GM21390 (cell line): Measurements from ENCODE around the gene CDK11A.
A peak's percentile ranks its signal among the peaks of the same experiment; 100 is the strongest.
"Not testable (repeated sequence)": the region's sequence is repeated elsewhere in the genome, so short reads cannot be mapped to it uniquely, and the experiment has no call there.

Experiments
- ATAC-seq: cut with Tn5 transposase; IDR thresholded peaks from one replicate; pipeline ENCODE4 v1.9.1; 2021; ENCODE audit not compliant: unreplicated experiment

The CDK11A gene

DNA sequence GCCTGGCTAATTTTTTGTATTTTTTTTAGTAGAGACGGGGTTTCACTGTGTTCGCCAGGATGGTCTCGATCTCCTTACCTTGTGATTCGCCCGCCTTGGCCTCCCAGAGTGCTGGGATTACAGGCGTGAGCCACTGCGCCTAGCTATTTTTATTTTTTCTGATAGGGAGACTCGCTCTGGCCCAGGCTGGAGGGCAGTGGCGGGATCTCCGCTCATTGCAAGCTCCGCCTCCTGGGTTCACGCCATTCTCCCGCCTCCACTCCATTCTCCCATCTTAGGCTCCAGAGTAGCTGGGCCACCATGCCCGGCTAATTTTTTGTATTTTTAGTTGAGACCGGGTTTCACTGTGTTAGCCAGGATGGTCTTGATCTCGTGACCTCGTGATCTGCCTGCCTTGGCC lies 1.9 kb upstream of the CDK11A start:
- not testable (repeated sequence) for ATAC-seq

DNA sequence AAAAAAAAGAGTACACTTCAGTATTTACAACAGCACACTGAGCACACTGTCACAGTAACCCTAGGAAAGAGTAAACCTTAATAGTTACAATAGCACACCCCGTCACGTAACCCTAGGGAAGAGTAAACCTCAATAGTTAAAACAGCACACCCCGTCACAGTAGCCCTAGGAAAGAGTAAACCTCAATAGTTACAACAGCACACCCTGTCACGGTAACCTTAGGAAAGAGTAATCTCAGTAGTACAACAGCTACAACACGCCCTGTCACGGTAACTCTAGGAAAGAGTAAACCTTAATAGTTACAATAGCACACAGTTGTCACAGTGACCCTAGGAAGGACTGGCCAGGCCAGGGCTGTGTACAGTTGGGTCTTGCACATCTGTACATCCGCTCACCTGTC lies 3.0 kb downstream of the CDK11A start:
- no peak for ATAC-seq

DNA sequence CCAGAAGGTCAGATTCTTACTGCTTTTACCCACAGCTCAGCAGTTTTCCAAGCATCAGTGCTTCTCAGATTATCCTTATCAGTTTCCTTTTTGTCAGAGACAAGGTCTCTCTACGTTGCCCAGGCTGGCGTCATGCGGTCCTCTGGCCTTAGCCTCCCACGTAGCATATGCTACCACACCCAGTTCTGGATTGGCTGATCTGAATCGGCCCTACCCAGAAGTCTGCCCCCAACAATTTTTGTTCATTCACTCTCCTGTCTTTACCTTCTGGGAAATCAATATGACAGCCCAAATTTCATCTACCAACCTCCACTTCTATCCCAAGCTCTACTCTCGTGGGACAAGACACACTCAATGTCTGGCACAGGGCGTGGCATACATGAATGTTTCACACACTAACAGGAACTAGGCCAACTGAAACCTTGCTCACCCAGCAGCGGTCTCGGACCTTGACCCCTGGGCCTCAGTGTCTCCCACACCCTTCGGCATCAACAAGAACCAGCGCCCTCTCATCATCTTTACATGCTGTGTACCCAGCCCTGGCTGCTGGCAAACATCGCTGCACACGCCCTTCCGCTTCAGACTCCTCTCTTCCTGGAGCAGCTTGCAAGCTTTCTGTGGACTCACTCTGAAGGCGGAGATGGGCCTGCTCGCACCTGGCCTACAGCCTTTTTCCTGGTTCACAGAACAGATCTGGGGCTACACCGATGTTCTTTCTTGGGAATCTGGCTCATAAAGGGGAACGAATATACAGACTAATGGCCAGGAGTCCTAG lies 8.9 kb downstream of the CDK11A start:
- not testable (repeated sequence) for ATAC-seq

DNA sequence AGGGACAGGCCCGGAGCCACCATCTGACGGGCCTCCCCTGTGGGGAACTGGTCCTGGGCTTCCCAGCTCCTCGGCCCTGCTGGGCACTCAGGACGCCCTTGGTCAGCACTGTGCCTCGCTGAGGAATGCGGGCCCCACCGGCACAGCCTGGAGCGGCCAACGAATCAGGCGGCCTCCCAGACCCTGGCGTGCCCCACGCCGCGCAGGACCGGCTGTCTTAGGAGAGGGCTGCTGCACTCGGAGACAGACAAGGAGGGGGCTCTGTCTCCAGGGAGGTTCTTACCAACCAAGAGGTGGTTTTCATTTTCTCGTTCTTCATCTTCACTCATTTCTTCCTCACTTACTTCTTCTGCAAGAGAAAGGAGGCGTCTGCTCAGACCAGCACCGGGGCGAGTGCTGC lies 16.3 kb downstream of the CDK11A start:
- not testable (repeated sequence) for ATAC-seq

DNA sequence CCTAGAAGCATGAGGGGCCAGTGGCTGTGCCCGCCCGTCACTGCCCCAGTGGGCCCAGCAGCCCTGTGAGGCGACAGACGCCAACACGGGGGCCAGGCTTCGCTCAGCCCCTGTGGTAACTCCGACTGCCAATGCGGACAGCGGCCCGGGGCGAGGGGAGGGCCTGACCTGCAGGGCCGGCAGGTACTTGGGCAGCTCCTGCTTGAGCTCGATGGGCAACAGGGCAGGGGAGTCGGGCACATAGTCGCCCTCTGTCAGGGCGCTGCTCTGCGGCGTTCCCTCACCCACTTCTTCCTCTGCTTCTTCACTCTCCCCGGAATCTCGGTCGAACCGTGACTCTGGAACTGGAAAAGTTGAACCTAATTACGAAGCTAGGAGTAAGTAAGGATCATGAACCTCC lies 16.9 kb downstream of the CDK11A start:
- not testable (repeated sequence) for ATAC-seq

DNA sequence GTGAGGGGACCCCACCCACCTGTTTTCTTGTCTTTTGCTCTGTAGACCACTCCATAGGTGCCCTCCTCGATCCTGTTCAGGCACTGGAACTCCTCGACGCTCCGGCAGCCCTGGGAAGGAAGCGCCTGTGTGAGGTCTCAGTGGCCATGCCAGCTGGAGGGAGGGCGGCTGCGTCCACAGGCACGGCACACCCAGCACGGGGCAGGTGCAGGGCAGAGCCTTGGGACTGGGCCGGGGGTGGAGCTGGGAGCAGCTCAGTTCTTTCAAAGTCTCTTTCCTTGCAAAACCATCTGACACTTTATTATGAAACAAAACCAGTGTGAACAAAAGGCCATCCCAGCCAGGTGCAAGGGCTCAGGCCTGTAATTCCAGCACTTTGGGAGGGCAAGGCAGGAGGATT lies 18.5 kb downstream of the CDK11A start:
- not testable (repeated sequence) for ATAC-seq

DNA sequence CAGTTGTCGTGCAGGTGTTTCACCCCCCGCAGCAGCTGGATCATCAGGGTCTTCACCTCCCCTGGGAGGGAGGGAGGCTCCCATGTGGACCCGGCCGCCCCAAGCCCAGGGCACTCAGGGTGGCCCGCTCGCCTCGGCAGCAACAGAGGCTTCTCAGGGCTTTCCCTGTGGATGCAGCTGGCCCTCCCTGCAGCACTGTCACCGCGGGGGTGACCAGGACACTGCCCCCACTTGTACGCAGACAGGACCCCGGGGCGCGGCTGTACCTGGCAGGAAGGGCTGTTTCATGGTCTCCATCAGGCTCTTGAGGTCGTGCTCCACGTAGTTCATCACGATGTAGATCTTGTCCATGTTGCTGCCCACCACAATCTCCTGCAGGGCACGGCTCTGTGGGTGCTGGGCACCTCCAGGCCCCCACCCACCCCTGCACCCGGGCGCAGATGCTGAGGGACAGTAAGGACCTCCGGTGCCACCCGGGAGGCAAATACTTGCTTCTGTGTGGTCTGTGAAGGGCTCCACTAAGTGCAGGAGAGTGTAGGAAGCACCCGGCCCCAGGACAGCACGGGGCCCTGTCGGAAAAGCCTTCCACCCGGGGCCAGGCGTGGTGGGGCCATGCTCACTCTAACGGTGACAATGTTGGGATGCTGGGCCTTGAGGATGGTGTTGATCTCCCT lies 19.7 kb downstream of the CDK11A start:
- not testable (repeated sequence) for ATAC-seq

DNA sequence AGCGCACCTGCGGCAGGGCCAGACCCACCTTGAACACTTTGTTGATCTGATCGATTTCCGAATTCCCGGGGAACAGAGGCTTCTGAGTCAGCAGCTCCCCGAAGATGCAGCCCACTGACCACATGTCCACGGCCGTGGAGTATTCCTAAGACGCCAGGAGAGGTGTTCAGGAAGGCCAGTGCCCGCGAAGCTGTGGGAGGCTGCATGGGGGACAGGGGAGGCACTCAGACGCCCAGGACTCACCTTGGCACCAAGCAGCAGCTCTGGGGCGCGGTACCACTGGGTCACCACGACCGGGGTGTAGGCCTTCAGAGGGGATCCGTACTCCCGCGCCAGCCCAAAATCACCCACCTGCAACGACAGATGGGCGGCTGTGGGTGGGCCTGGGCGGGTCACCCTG lies 20.4 kb downstream of the CDK11A start:
- ATAC-seq: no peak

DNA sequence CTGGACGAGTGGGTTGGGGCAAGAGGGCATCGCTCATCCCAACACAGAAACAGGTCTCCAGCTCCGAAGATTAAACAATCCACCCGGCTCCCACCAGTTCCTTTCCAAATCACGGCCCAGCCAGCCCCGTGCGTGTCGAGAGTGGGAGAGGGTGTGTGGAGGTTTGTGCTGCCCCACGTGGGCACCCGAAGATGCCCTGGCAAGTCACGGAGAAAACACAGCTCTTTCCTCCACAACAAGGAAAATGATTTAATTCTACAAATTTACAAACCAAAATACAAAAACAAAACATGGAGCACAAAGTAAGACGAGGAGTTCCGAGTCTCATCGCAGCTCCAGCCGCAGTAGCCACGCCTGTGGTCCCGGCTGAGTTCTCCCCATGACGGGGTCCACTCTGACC lies 21.7 kb downstream of the CDK11A start:
- ATAC-seq: not testable (repeated sequence)

DNA sequence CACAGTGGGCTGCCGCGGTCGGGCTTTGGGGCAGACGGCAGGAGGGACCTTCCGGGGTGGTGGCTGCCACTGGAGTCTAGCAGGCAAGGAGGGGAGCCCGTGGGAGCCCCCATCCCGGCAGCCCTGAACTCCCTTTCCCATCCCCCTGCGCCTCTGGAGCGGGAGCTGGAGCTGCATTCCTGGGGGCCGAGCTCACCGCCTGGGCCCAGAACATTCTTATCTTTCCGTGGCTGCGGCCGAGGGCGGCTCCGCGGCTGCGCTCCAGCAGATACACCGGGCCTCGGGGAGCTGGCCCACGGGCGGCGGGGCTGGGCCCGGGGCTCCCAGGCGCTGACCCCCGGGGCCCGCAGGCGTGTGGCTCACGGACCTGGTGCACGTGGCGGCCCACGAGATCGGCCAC lies 23.6 kb downstream of the CDK11A start:
- ATAC-seq: not testable (repeated sequence)

DNA sequence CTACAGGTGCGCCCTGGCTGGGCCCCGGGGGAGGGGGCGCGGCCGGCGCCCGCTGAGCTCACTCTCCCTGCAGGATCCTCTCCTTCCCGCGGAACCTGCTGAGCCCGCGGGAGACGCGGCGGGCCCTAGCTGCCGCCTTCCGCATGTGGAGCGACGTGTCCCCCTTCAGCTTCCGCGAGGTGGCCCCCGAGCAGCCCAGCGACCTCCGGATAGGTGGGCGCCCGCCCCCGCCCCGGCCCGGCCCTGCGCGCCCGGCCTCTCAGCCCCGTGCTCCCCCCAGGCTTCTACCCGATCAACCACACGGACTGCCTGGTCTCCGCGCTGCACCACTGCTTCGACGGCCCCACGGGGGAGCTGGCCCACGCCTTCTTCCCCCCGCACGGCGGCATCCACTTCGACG lies 24.1 kb downstream of the CDK11A start:
- ATAC-seq: not testable (repeated sequence)

DNA sequence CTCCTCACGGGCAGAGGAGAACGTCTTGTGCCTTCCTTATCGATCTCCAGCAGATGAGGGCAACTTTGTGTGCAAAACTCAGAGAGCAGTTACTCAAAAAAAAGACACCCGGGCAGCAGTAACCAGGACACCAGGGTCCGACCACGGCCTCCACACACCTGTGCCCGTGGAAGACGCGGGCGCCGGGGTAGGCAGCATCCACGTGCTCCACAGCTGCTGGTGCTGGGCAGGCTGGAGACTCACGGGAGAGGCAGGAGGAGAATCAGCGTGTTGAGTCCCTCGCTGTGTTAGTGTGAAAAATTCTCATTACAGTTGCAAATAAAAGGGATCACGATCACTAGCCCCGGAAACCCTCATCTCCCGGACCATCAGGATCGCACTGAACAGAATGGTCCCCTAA lies 25.1 kb downstream of the CDK11A start:
- not testable (repeated sequence) for ATAC-seq

DNA sequence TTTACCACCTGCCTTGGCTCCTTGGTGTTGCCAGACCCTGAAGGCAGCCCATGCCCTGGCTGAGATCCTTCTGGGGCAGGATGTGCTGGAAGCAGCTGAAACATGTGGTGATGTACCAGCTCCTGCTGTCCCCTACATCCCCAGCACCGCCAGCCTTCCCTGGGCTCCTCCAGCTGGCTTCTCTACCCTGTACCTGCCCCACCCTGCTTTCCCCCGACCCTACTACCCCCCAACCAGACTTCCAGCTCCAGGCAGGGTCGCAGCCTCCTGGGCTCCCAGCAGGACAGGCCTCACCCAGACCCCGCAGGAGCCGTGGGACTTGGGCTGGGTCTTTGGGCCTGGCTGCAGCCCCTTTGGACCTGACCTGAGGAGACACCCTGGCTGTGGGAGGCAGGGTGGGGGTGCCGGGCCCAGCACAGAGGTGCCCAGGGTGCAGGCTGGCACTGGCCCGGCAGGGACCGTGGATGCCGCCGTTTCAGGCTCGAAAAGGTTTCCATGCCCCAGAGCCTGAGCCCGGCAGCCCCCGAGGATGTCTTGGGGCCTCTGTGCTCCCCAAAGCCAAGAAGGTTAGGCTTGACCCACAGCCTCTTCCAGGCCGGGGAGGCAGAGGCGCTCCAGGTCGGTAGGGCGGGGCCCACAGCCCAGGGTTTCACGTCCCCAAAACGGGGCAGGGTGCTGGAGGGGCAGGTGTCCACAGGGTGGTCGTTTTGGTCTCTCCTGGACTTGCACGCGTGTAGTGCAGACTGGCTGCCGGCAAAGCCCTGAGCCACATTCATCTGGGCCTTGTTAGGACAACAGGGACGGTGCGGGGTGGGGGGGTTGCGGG lies 26.6 kb downstream of the CDK11A start:
- not testable (repeated sequence) for ATAC-seq

DNA sequence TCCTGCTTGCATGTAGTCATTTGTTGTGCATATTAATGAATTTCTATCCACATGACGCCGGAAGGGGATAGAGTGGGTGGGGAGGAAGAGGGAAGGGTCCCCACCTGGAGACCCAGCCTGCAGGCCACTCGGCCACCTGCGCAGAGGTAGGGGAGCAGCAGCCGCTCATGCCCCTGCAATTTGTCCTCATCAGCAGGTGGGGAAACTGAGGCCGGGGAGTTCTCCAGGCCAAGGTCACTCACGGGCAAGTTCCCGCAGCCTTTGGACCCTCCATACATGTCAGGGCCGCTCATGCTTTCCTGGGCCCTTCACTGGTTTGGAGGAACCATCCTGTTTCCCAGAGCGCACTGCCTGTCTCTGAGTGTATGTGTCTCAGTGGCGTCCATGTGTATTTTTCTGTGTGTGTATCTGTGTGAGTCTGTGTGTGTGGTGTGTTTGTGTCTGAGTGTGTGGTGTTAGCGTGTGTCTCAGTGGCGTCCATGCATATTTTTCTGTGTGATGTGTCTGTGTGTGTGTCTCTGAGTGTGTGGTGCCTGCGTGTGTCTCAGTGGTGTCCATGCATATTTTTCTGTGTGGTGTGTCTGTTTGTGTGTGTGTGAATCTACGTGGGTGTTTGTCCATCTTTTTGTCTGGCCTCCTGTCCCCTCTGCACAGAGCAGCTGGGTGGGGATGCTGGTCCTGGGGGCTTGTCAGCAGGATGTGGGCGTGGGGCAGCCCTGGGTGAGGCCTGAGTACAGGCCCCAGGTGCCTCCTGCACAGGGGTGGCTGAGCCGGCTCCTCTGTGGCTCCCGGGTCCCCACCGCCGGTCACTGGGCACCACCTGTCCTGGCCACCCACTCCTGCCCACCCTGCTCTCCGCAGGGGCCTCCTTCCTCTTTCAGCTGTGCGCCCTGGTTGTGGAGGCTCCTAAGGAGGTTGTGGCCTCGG lies 27.5 kb downstream of the CDK11A start:
- ATAC-seq: not testable (repeated sequence)

DNA sequence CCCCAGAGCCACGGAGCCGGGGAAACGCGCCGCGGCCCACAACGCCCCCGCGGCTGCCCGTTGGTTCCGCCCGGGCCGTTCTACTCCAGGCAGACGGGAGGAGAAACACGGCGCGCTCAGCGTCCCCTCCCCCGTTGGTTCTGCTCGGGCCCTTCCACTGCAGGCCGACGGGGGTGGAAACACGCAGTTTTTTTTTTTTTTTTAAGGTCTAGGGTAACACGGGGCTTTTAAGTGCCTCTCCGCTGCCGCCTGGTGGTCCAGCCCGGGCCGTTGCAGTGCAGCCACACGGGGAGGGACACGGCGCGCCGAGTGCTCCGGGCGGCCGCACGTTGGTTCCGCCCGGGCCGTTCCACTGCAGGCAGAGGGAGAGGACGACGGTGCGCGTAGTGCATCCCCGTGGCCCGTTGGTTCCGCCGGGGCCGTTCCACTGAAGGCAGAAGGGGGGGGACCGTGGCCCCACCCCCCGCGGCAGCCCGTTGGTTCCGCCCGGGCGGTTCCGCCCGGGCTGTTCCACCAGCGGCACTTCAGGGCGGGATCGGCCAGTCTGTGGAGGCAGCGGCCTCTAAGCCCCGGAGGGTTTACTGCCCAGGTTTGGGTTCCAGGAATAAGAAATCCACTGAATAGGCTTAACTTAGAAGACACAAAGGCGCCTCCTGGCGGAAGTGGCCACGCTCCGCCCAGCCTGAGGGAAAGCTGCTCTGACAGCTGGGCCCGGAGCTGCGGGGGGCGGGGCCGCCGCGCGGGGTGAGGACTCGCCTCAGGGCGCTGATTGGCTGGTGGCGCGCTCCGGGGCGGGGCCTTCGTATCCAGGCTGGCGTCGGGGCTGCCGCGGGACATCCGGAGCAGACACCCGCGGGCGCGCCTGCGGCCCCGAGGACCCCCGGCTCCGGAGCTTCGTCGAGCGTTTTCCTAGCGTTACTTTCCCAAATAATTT lies 31.2 kb downstream of the CDK11A start, which contains the start of gene SLC35E2B:
TSS of gene SLC35E2B (minus strand) at position 82 of the 934 bp plus-strand sequence. CDS start 16,096 bp downstream, outside the sequence.
- ATAC-seq: peak; percentile 76

DNA sequence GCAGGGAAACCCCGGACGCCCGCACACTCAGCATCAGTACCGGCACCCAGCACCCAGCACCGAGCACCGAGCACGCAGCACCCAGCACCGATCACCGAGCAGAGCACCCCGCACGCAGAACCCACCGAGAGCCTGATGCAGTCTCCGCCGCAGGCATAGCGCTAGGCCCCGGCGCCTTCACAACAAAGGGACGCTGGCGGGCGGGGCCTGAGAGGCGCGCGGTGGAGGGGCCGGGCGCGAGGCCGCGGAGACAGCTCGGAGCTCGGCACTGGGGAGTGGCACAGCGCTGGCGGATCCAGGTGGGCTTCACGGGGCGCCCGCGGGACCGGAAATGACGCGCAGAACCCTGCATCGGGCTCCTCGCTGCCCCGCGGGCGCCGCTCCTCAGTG lies 31.8 kb downstream of the CDK11A start:
- ATAC-seq: peak; percentile 44

DNA sequence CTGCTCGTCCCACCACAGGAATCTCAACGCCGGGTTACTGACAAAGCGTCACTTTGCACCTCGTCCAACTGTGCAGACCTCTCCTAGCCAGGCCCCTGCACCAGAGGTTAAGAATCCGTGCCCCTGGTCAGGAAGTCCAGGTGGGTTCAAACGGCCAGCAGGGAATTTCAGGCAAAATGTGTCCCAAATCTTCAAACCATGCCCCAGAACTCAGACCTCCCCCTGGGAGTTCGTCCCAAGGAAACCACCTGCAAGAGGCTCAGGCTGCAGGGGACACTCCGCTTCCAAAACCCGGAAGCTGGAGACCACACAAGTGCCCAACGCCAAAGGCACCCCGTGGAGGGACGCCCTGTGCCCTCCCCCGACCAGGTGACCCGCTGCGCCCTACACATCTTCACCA lies 32.7 kb downstream of the CDK11A start:
- not testable (repeated sequence) for ATAC-seq

DNA sequence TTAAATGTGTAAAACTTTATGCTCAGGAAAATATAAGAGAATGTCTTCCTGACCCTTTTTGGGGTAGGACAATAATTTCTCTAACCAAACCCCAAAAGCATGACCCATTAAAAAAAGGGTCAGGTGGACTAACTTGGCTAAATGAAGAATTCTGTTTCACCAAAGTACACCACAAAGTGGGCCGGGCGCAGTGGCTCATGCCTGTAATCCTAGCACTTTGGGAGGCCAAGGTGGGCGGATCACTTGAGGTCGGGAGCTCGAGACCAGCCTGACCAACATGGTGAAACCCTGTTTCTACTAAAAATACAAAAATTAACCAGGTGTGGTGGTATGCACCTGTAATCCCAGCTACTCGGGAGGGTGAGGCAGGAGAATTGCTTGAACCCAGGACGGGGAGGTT lies 34.6 kb downstream of the CDK11A start:
- not testable (repeated sequence) for ATAC-seq

DNA sequence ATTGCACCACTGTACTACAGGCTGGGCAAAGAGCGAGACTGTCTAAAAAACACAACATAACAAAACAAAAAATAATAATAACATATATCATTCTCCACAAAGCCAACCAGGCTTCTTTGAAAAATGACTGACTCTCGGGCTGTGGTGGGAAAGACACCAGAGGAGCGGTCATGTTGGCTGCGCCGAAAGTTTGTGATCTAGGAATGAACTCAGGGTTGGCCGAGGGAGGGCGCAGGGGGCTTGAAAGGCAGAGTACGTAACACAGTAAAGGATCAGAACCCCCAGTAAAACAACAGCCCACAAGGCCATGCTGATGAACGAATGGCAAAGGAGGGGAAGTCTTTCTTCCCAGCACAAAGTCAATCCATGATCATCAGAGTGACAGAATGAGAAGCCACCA lies 36.3 kb downstream of the CDK11A start:
- ATAC-seq: no peak
